Measurements from ENCODE around the gene CDRT4.

The CDRT4 gene

DNA sequence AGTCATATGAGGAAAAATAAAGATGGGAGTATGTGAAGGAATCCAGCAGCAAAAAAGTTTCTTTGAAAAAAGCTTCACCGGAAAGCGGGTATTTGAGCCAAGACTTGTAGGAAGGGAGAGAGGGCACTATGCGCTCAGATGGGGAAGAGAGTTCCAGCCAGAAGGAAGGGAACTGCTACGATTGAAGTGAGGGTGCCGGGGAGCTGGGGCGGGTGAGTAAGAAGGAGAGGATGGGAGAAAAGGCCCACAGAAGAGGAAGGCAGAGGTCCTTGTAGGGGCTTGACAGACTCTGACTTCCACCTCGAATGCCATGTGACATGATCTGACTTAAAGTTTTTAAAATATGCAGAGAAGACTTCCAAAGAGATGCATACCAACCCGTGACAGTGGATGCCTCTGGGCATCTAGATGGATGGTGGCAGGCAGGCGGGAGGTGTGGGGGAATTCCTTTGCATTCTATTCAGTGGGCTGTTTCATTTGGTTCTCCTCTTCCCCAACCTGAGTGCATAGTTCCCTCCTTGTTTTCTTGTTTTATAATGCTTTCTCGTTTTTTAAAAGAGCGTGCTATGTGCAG, 44.9 kb downstream of the CDRT4 start:
- DNase-seq: no peak

DNA sequence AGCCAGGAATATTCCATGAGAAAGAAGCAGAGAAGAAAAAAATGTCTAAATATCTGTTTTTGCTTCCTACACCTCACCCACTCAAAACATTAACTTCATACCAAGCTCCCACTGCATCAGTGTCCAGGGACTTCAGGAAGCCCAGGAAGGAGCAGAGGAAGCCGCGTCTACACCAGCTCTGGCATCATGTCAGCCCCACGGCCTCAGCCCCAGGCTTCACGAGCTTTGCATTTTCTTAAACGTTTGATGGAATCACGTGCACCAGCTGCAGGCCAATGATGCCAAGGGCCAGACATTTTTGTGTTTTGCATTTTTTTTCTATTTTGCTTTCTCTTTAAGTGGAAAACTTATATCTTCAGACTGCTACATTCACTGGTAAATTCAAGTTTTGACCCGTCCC, 48.6 kb downstream of the CDRT4 start:
- no peak for DNase-seq

DNA sequence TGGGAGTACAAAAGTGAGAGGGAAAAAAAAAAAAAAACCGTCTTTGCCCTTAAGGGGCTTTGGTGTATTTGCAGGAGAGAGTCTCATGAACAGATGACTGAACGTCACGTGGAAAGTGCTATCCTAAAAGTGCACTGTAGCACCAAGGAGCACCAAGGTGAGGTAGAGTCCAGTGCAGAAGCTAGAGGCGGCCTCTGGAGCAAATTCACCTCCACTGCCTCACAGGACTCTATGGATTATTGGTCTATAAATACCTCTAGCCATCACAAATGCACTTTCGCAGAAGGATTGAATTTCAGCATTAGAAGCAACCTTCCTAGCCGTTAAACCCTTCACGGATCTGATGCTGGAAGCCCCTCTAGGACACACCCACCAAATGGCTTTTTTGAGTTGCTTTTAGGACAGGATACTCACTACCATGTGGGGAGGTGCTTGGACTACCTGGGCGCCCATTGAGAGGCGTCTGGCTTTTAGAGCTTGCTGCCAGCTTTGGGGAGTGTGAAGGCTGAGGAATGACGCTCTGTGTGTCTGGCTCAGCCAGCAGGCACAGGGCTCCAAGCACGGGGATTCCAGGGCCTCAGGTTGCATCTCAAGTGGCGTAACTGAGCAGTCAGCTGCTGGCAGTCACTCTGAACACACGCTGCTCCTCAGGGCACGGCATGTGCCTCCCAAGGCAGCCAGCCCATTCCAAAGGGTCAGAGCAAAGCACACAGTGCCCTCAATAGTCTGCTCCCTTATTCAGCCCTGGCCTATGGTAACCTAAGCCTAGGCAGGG, 52.7 kb downstream of the CDRT4 start:
- DNase-seq: no peak

DNA sequence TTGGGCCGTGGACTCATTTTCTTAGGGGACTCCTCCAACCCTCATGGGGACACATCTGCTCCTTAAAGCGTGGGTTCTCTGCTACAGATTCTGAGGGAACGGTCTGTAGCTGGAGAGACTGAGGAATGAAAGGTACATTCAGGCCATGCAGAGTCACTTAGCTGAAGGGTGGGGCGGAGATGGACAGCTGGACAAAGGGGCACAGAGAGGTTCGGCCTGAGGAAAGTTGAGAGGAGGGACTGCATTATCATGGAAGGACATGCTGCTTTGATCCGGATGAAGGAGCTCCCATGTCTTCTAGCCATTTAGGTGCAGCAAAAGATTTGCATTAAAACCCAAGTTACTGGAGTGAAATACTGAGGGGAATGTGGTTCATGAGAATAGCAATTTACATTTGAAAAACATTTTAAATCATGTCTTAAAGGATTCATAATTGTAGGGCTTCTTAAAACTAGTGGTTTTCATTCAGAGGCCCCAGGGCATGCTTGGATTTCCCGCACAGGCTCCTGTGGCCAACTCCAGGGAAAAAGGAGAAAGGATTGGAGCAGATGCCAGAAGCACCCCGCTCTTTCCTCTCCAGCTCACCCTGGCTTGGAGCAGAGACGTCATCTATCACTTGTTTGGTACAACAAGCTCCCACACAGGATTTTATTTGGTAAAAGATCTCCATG, 54.2 kb downstream of the CDRT4 start:
- no peak for DNase-seq

DNA sequence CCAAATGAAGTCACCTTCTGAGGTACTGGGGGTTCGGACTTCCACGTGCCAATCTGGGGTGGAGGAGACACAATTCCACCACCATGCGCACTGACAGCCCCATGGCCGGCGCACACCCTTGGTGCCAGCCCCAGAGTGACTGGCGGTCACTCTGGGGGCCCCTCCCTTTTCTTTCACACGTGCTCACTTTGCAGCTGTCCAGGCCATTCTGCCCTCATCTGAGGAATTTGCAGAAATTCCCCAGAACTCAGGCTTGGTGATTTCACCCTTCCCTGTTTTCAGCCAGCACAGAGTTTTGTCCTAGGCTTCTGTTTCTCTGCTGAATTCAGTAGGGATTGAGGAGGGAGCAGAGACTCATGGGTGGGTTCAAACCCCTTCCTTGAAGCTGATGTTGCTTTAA, 54.8 kb downstream of the CDRT4 start:
- DNase-seq: no peak

- no peak for DNase-seq
Measured at GRCh38 chr17:15411384-15412198, 55.8 kb downstream of the CDRT4 start.

DNA sequence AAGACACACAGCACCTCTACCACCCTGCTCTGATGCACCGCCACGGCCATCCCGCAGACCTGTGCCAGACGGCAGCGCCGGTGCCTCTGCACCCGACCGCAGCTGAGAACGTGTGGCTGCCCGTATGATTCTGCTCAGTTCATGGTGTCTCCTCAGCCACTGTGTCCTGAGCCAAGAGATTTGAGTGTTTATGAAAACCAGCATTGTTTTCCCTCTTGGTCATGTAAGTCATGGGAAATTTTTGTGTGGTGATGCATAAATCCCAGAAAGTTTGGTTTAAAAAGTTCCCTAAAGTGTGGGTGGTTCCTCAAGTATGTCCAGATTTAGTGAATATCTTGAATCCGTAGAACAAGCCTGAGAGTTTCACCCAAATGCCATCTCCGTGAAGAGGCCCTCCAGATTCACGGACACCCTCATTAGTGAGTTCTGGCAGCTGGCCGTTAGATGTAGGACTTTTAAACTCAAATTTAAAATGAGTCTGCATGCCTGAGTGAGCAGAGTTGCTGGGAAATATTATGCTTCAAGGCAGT, 57.6 kb downstream of the CDRT4 start:
- DNase-seq: no peak

- no peak for DNase-seq
Measured at GRCh38 chr17:15408803-15409202, 58.6 kb downstream of the CDRT4 start.

- DNase-seq: no peak
Measured at GRCh38 chr17:15406081-15406480, 61.3 kb downstream of the CDRT4 start.

DNA sequence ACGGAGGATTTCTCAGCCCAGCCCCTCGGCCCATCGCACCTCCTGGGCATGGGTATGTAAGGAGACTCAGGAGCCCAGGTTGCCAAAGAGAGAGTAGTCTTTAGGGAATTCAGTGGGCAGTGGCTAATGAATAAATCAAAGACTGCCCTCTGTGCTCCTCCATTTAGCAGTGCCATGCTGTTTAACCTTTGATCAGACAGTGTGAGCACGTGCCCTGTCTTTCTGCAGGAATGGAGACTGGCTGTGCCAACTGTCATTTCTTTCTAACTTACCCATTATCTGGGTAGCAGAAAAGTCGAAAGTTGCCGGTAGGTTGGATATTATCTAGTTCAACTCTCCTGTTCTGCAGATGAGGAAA, 62.4 kb downstream of the CDRT4 start:
- no peak for DNase-seq

- no peak for DNase-seq
Measured at GRCh38 chr17:15404106-15405057, 63.0 kb downstream of the CDRT4 start.

GRCh38 chr17:15403276-15403939, 64.0 kb downstream of the CDRT4 start:
- DNase-seq: no peak

GRCh38 chr17:15399443-15399842, 68.0 kb downstream of the CDRT4 start:
- no peak for DNase-seq

DNA sequence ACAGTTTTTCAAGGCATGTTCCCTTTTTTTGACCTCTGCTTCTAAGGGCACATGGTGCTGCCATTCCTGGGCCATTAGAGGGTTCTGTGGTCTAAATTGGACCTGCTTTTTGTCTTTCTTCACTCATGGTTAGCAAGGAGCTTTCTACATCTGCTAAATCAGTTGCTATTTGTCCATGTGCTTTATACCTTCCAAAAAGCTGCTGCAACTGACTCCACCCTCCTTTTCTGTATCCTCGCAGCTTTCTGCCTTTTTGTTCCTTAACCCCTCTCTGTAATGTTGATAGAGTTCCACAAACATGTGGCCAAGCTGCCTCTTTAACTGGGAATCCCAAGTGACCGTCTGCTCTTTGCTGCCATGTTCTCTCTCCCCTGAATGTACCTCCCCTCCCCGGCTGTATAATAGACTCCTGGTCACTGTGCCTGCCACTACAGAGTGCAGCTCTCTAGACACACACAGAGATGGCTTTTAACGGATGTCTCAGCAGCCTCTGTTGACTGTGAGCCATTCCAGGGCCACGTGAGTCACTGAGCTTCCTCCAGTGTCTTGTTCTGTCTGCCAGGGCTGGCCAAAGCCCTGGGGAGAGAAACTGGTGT, 68.6 kb downstream of the CDRT4 start:
- DNase-seq: no peak

- no peak for DNase-seq
Measured at GRCh38 chr17:15398291-15398690, 69.1 kb downstream of the CDRT4 start.

- DNase-seq: no peak
Measured at GRCh38 chr17:15397620-15398019, 69.8 kb downstream of the CDRT4 start.

DNA sequence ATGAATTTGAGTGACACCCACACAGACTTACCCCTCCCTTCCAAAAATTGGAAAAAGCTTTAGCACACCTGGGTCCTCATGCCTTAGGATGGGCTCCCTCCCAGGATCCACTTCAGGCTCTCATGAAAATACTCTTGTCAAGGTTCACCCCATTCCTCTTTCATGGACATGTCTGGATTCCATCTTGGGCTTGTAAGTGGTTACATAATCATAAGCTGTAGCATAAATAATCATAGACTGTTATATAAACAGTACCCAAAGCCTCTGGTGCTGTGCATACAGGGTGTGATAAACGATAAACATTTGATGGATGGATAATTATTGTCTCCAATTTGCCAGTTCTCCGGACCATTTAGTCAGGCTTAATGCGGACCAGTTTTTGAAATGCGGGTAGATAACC, 72.3 kb downstream of the CDRT4 start:
- no peak for DNase-seq

DNA sequence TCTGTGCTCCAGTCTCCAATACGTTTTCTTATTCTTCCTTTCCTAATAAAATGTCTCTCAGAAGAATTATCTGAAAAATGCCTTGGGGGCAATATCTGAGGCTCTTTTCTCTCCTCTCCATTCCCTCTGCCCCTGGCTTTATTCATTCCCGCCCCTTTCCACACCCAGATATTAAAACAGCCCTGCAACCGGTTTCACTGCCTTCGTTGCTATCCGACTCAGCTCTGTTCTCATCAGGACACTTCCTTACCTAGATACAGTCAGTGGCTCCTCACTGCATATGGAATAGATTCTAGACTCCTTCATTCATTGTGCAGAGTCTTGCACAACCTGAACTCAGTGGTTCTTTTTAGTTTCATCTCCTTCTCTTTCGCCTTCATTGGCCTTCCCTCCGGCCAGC, 74.0 kb downstream of the CDRT4 start:
- no peak for DNase-seq

- DNase-seq: no peak
Measured at GRCh38 chr17:15392326-15392741, 75.1 kb downstream of the CDRT4 start.

DNA sequence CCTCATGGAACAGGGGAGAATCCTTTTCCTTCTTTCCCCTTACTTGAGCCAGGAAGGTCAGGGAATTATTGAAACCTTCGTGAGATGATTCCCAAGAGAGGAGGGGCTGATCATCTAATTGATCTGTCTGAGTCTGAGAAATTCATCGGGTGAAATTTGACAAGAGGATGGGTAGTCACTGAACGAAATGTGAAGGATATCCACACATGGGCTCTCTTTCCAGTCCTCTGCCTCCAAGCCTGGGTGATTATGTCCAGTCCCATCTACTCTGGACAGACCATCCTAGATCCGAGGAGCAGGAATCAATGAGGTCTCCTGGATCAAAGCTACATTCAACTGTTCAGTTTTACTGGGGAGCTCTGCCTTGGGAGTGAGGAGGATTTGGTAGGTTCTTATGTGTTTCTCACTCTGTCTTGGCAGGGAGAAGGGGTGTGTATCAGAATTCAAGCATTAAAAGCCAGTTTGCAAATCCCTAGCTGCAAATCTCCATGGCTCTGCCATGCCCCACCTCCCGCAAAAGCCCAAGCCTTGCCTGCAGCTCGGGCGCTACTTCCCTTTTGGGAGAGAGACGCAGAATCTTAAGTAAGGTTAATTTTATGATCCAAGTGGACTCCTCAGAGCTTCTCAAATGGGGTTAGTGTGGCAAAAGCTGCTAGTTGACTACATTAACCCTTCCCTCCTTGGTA, 78.9 kb downstream of the CDRT4 start:
- DNase-seq: no peak
